Liver (tissue), 3 donors: Measurements from ENCODE around the gene SPINK7.

Experiments used
- CTCF ChIP-seq: fragments of 150-350 bp; IDR thresholded peaks from 2 replicates; pipeline ENCODE4 v1.5.1; 2017; ENCODE audit warnings: improper control_type of control experiment, low read depth, low read length; ENCODE audit not compliant: missing input control
- HNF4G ChIP-seq: IDR thresholded peaks from 2 replicates; pipeline ENCODE4 v1.6.1; 2016; ENCODE audit warnings: antibody characterized with exemption
- RAD21 ChIP-seq, 2 donors: IDR thresholded peaks; 2 replicates each; pipeline ENCODE4 v1.6.1; 2016; ENCODE audit warnings: antibody characterized with exemption in 2 of 2, mild to moderate bottlenecking in 2 of 2
- REST ChIP-seq: IDR thresholded peaks from 2 replicates; pipeline ENCODE4 v1.6.1; 2016; ENCODE audit warnings: antibody characterized with exemption, mild to moderate bottlenecking
- SP1 ChIP-seq: IDR thresholded peaks from 2 replicates; pipeline ENCODE4 v1.6.1; 2018; ENCODE audit warnings: antibody characterized with exemption, mild to moderate bottlenecking
- TAF1 ChIP-seq: conservative IDR thresholded peaks from 2 replicates; pipeline ENCODE4 v1.6.1; 2016; ENCODE audit warnings: antibody characterized with exemption, mild to moderate bottlenecking
- YY1 ChIP-seq: IDR thresholded peaks from 2 replicates; pipeline ENCODE4 v1.6.1; 2016; ENCODE audit warnings: antibody characterized with exemption, mild to moderate bottlenecking
- donor health status: healthy.
- donor health status: healthy.

GRCh38 chr5:148333262-148333849 is 21.1 kb downstream of the SPINK7 start:
- TF ChIP-seq CTCF (no peak), TAF1 (no peak), HNF4G (no peak), YY1 (no peak), SP1 (no peak), RAD21 (IDR thresholded peaks at IDR 0.05) (no peak), REST (no peak)
